Transverse colon (tissue), 4 donors: Measurements from ENCODE around the gene CDC20. TPM values are rescaled to one million over a fixed set of nuclear protein-coding genes. Genes with fewer than 3 reads are reported as not detected.
"Not testable (repeated sequence)": the region's sequence is repeated elsewhere in the genome, so short reads cannot be mapped to it uniquely, and the experiment has no call there.

Experiments used
- DNase-seq: peaks from one replicate; pipeline ENCODE4 v3.0.0-alpha.2; 2019
- H3K27ac ChIP-seq, 4 donors: fragments of 200-600 bp; sonication (generic); 2 replicates each; pipeline ENCODE4 v1.5.1; 2016 to 2018; ENCODE audit warnings: inconsistent platforms in 4 of 4
- H3K27me3 ChIP-seq: fragments of 200-600 bp; sonication (generic); 2 replicates; pipeline ENCODE4 v1.5.1; 2017; ENCODE audit warnings: inconsistent platforms
- H3K36me3 ChIP-seq, 4 donors: fragments of 200-600 bp; sonication (generic); 2 replicates each; pipeline ENCODE4 v1.5.1; 2017 to 2019; ENCODE audit warnings: inconsistent platforms in 4 of 4
- H3K4me1 ChIP-seq, 4 donors: fragments of 200-600 bp; sonication (generic); 2 replicates each; pipeline ENCODE4 v1.5.1; 2017 to 2020; ENCODE audit warnings: inconsistent platforms in 4 of 4
- H3K4me3 ChIP-seq, 4 donors: fragments of 200-600 bp; sonication (generic); 1 replicate in 1 of 4; 2 replicates in 3 of 4; pipeline versions ENCODE4 v1.5.1 to v1.6.1; 2017 to 2019; ENCODE audit warnings: inconsistent platforms in 4 of 4
- H3K9me3 ChIP-seq, 2 donors: fragments of 200-600 bp; sonication (generic); 2 replicates each; pipeline ENCODE4 v1.5.1; 2017 to 2019; ENCODE audit warnings: inconsistent platforms in 2 of 2
- EP300 ChIP-seq: sonication (generic); formaldehyde crosslinking; IDR thresholded peaks from one replicate; pipeline ENCODE4 v1.6.1; 2017; ENCODE audit warnings: antibody characterized with exemption, low read depth
- POLR2A ChIP-seq: fragments of 450-650 bp; IDR thresholded peaks from one replicate; pipeline ENCODE4 v1.6.1; 2016; ENCODE audit warnings: antibody characterized with exemption, mild to moderate bottlenecking, moderate library complexity
- POLR2AphosphoS5 ChIP-seq, 3 donors: sonication (generic); formaldehyde crosslinking; IDR thresholded peaks; one replicate each; pipeline ENCODE4 v1.6.1; 2016; ENCODE audit warnings: antibody characterized with exemption in 3 of 3
- WGBS, 2 donors: methylation state at CpG; one replicate each; pipeline ENCODE4 v1.1.5; 2018; ENCODE audit warnings: low coverage in 1 of 2; 5-methylcytosine and 5-hydroxymethylcytosine counted together
- in situ Hi-C, 4 donors: fragments of 200-750 bp; cut with MboI; loops; one replicate each; pipeline versions ENCODE4 v1.15.0 to v1.15.1; 2017; ENCODE audit warnings: low sequenced_read_pairs in 3 of 4, low pct_ligation_motif_present in 1 of 4, low pct_unique_long_range_greater_than_20kb in 1 of 4
- intact Hi-C: fragments of 100-400 bp; cut with DNase I; formaldehyde crosslinking; loops from one replicate; pipeline ENCODE4 v1.15.1; 2023; ENCODE audit warnings: low total_unique reads
- total RNA-seq, 4 donors: library from RNA; depleted of rRNA; stranded (reverse); fragments of >200 nt; gene quantifications; one replicate each; pipeline ENCODE4 v1.1.0, GENCODE V29; 2016
- TF ChIP-seq, protein P1 (sequence below), 5 experiments: fragments of 200-600 bp in 3 of 5; fragments of 450-650 bp in 2 of 5; sonication (generic) in 3 of 5; IDR thresholded peaks; 1 replicate in 2 of 5; 2 replicates in 3 of 5; pipeline ENCODE4 v1.5.1; 2016 to 2017; ENCODE audit warnings: antibody characterized with exemption in 5 of 5, inconsistent platforms in 3 of 5, mild to moderate bottlenecking in 2 of 5, moderate library complexity in 1 of 5

The CDC20 gene
- total RNA-seq, 4 donors from 2014 or later, result 2.9 to 38.4 (median 4.5) TPM; not detected in 1

DNA sequence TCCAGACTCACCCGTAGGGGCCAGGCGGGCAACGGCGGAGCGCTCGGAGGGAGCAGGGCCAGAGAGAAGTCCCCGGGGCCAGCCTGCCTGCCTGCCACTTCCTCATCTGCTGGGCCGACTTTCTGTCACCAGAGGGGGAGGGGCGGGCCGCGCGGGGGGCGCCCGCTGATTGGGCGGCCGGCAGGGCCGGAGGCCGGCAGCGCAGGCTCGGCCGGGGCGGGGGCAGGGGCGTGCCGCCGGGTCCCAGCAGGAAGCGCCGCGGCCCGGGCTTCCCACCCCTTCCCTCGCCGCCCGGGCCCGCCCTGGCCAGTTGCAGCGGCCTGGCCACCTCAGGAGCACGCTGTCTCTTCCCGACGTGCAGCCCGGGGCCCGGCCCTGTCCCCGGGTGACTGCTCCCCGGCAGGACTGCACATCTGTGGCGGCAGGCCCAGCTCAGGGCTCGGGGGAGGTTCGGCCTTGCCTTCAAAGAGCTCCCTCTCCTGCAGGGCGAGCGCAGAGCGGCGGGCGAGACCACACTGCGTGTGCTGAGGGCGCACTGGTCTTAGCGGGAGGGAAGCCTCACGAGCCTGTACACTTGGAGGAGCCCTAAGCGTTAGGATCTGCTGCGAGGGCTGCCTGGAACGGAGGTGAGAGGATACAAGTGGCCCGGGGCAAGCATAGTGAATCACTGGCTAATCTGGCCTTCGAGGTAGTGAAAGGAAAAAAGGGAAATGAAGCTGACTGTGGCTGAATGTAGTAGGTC is 9.3 kb downstream of the CDC20 start, which contains the start of gene ELOVL1:
Gene ELOVL1 (minus strand): TSS at position 108 of the 742 bp plus-strand sequence. CDS start 2,402 bp downstream, outside the sequence.
- peak within 1 kb of the TSS; percentile 93 to 96 (median 94) for H3K27ac ChIP-seq
- H3K9me3 ChIP-seq, result no peaks in the 10 kb centered on the region
- in situ Hi-C loops (no loop called here), intact Hi-C loops (no loop called here)
- H3K4me3 ChIP-seq, result peak within 1 kb of the TSS; percentile 56 to 75 (median 70)
- WGBS, 2 donors, result 0% methylated on average over 22 of the region's 58 CpGs; no CpG with 5 or more reads in 1 of the 2 donors
- H3K36me3 ChIP-seq, result peaks cover 0 to 14% (median 6%) of the 10 kb centered on the region in 4 donors
- DNase-seq, result peak; percentile 94
- no peaks in the 10 kb centered on the region for H3K27me3 ChIP-seq
- TF ChIP-seq POLR2A (peak; percentile 90), EP300 (no peak), POLR2AphosphoS5 (IDR thresholded peaks at IDR 0.05) (peak; percentile 78 to 86 (median 84))
- TF ChIP-seq, protein P1, sequence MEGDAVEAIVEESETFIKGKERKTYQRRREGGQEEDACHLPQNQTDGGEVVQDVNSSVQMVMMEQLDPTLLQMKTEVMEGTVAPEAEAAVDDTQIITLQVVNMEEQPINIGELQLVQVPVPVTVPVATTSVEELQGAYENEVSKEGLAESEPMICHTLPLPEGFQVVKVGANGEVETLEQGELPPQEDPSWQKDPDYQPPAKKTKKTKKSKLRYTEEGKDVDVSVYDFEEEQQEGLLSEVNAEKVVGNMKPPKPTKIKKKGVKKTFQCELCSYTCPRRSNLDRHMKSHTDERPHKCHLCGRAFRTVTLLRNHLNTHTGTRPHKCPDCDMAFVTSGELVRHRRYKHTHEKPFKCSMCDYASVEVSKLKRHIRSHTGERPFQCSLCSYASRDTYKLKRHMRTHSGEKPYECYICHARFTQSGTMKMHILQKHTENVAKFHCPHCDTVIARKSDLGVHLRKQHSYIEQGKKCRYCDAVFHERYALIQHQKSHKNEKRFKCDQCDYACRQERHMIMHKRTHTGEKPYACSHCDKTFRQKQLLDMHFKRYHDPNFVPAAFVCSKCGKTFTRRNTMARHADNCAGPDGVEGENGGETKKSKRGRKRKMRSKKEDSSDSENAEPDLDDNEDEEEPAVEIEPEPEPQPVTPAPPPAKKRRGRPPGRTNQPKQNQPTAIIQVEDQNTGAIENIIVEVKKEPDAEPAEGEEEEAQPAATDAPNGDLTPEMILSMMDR (IDR thresholded peaks at IDR 0.05), result no peak
- peaks cover 12 to 43% (median 26%) of the 10 kb centered on the region in 4 donors for H3K4me1 ChIP-seq

DNA sequence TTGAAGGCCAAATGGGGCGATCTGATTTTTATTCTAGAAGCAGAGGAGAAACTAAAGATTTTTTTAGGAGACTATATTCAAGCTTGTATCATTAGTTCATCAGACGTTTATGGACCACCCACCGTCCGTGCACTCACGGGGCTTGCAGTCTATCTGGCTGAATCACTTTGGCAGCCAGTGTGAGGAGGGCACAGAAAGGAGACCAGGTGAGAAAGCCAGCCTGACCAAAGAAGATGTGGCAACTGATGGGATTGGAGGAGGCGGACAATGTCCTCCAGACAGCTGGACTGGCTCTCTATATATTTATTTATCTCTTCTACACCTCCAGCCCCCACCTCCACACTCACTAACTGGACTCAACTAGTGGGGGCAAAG is 9.9 kb downstream of the CDC20 start:
- TF ChIP-seq, protein P1 (IDR thresholded peaks at IDR 0.05), result no peak
- TF ChIP-seq EP300, result no peak
- TF ChIP-seq POLR2A, result no peak
- no peak for TF ChIP-seq POLR2AphosphoS5 (IDR thresholded peaks at IDR 0.05)
- intact Hi-C loops (no loop called here), in situ Hi-C loops (no loop called here)
- no peaks in the 10 kb centered on the region for H3K27me3 ChIP-seq
- H3K36me3 ChIP-seq, result peaks cover 0 to 16% (median 3%) of the 10 kb centered on the region in 4 donors
- H3K4me3 ChIP-seq, result peak overlapping the region; percentile 56 to 75 (median 70)
- no peaks in the 10 kb centered on the region for H3K9me3 ChIP-seq
- WGBS, 2 donors, result 15% methylated on average over 6 of the region's 6 CpGs; no CpG with 5 or more reads in 1 of the 2 donors
- peaks cover 12 to 37% (median 29%) of the 10 kb centered on the region in 4 donors for H3K4me1 ChIP-seq
- H3K27ac ChIP-seq, result peak overlapping the region; percentile 93 to 96 (median 94)
- no peak for DNase-seq

DNA sequence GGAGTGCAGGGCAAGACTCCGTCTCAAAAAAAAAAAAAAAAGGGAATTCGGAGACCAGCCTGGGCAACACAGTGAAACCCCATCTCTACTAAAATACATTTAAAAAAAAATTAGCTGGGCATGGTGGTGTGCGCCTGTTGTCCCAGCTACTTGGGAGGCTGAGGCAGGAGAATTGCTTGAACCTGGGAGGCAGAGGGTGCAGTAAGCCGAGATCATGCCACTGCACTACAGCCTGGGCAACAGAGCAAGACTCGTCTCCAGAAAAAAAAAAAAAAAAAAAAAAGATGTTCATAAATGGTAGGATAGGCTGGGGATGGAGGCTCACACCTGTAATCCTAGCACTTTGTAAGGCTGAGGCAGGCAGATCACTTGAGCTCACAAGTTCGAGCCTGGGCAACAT is 11.0 kb downstream of the CDC20 start:
- H3K9me3 ChIP-seq, H3K36me3 ChIP-seq, H3K27me3 ChIP-seq, intact Hi-C loops, in situ Hi-C loops, DNase-seq, H3K27ac ChIP-seq, H3K4me3 ChIP-seq: not testable (repeated sequence)
- H3K4me1 ChIP-seq, result peaks cover 12 to 33% (median 31%) of the 10 kb centered on the region in 4 donors
- 96 to 98% methylated on average over 5 to 6 of the region's 6 CpGs for WGBS, 2 donors

DNA sequence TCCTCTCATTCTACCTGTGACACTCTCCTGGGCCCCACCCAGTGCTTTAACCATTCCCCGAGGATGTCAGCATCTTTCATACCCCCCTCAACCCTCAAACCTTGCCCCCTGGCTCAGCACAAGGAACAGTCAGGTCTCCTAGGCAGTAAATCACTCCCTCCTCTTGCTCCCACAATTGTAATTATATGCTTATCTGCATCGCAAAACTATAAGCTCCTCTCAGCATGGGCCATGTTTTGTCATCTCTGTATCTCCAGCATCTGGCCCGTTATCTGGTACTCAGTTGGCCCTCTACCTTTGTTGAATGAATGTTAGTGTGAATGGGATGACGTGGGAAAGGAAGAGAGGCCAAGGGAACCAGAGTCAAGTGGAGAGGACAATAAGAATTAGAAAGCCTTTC is 11.8 kb downstream of the CDC20 start:
- TF ChIP-seq EP300, result no peak
- TF ChIP-seq POLR2AphosphoS5 (IDR thresholded peaks at IDR 0.05), result no peak
- TF ChIP-seq POLR2A, result no peak
- Histone ChIP-seq H3K9me3 (no peaks in the 10 kb centered on the region), H3K4me1 (peaks cover 12 to 30% (median 26%) of the 10 kb centered on the region in 4 donors), H3K4me3 (no peak overlapping the region), H3K27ac (no peak overlapping the region), H3K27me3 (no peaks in the 10 kb centered on the region), H3K36me3 (peaks cover 0 to 4% (median 0%) of the 10 kb centered on the region in 4 donors)
- intact Hi-C loops (no loop called here), in situ Hi-C loops (no loop called here)
- 72 to 80% methylated on average over 3 to 4 of the region's 4 CpGs for WGBS, 2 donors
- DNase-seq, result no peak

DNA sequence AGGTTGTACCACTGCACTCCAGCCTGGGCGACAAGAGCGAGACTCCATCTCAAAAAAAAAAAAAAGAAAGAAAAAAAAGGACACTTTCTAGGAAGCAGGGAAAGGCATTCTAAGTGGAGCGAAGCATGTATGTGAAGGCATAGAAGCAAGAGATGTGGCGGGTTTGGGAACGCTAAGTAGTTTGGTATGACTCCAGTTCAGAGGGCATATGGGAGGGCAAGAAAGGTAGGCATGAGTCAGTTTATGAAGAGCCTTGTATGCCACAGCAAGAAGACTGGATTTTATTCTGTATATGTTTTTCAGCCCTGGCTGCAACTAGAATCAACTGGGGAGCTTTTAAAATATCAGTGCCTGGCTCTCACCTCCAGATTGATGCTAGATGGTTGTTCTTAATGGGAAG is 13.4 kb downstream of the CDC20 start:
- Histone ChIP-seq H3K4me1 (peaks cover 6 to 14% (median 12%) of the 10 kb centered on the region in 4 donors), H3K9me3 (no peaks in the 10 kb centered on the region), H3K27me3 (no peaks in the 10 kb centered on the region), H3K27ac (no peak overlapping the region), H3K36me3 (peaks cover 0 to 4% (median 0%) of the 10 kb centered on the region in 4 donors), H3K4me3 (no peak overlapping the region)
- intact Hi-C loops (no loop called here), in situ Hi-C loops (no loop called here)
- TF ChIP-seq POLR2AphosphoS5 (IDR thresholded peaks at IDR 0.05) (no peak), EP300 (no peak), POLR2A (no peak)
- TF ChIP-seq, protein P1 (IDR thresholded peaks at IDR 0.05), result no peak
- WGBS, 2 donors, result 93 to 100% methylated on average over 4 to 5 of the region's 5 CpGs
- no peak for DNase-seq
